ENCODE results near the gene DPH6.

- TF ChIP-seq, protein P1, sequence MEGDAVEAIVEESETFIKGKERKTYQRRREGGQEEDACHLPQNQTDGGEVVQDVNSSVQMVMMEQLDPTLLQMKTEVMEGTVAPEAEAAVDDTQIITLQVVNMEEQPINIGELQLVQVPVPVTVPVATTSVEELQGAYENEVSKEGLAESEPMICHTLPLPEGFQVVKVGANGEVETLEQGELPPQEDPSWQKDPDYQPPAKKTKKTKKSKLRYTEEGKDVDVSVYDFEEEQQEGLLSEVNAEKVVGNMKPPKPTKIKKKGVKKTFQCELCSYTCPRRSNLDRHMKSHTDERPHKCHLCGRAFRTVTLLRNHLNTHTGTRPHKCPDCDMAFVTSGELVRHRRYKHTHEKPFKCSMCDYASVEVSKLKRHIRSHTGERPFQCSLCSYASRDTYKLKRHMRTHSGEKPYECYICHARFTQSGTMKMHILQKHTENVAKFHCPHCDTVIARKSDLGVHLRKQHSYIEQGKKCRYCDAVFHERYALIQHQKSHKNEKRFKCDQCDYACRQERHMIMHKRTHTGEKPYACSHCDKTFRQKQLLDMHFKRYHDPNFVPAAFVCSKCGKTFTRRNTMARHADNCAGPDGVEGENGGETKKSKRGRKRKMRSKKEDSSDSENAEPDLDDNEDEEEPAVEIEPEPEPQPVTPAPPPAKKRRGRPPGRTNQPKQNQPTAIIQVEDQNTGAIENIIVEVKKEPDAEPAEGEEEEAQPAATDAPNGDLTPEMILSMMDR (IDR thresholded peaks at IDR 0.05): no peak
- TF ChIP-seq EZH2 (IDR thresholded peaks at IDR 0.05): no peak
Measured at GRCh38 chr15:35560870-35561269, 14.9 kb upstream of the DPH6 start.
